HepG2 (cell line): ENCODE measurements around the gene C1QBP. TPM values are rescaled to one million over a fixed set of nuclear protein-coding genes. Genes with fewer than 3 reads are reported as not detected.

Source experiments
- HIVEP1 ChIP-seq: sonication (generic); formaldehyde crosslinking; IDR thresholded peaks from 2 replicates; pipeline ENCODE4 v1.4.0; 2020; ENCODE audit warnings: mild to moderate bottlenecking, missing genetic modification reagents
- NFIC ChIP-seq: IDR thresholded peaks from 2 replicates; pipeline ENCODE4 v1.6.1; 2012; ENCODE audit warnings: mild to moderate bottlenecking, low read length, inconsistent platforms
- PBX2 ChIP-seq: IDR thresholded peaks from 2 replicates; pipeline ENCODE4 v1.6.1; 2016; ENCODE audit warnings: control low read depth
- SIN3A ChIP-seq: IDR thresholded peaks from 2 replicates; pipeline ENCODE4 v1.6.1; 2011; ENCODE audit warnings: low read depth, mild to moderate bottlenecking, control low read depth, low read length, borderline replicate concordance
- THAP7 ChIP-seq: sonication (generic); formaldehyde crosslinking; IDR thresholded peaks from 2 replicates; pipeline ENCODE4 v1.8.1; 2023; ENCODE audit warnings: mild to moderate bottlenecking, missing genetic modification reagents
- YEATS4 ChIP-seq: sonication (generic); formaldehyde crosslinking; IDR thresholded peaks from 2 replicates; pipeline ENCODE4 v1.4.0; 2020; ENCODE audit warnings: missing genetic modification reagents, borderline replicate concordance
- ZBTB1 ChIP-seq: sonication (generic); formaldehyde crosslinking; IDR thresholded peaks from 2 replicates; pipeline ENCODE4 v1.4.0; 2020; ENCODE audit warnings: missing genetic modification reagents, borderline replicate concordance
- ZFP37 ChIP-seq: sonication (generic); formaldehyde crosslinking; IDR thresholded peaks from 2 replicates; pipeline ENCODE4 v1.4.0; 2020; ENCODE audit warnings: missing genetic modification reagents, borderline replicate concordance
- ZMYM3 ChIP-seq: sonication (generic); formaldehyde crosslinking; IDR thresholded peaks from 2 replicates; pipeline ENCODE4 v1.5.1; 2020; ENCODE audit warnings: mild to moderate bottlenecking, missing genetic modification reagents
- ZNF138 ChIP-seq: sonication (generic); formaldehyde crosslinking; IDR thresholded peaks from 2 replicates; pipeline ENCODE4 v1.5.0; 2020; ENCODE audit warnings: mild to moderate bottlenecking, low read depth, missing genetic modification reagents
- ZNF274 ChIP-seq: sonication (generic); formaldehyde crosslinking; IDR thresholded peaks from 2 replicates; pipeline ENCODE4 v1.5.1; 2020; ENCODE audit warnings: mild to moderate bottlenecking, missing genetic modification reagents
- ZNF329 ChIP-seq: sonication (generic); formaldehyde crosslinking; IDR thresholded peaks from 2 replicates; pipeline ENCODE4 v1.9.0; 2021; ENCODE audit warnings: low read depth, mild to moderate bottlenecking, missing genetic modification reagents
- ZNF383 ChIP-seq: sonication (generic); formaldehyde crosslinking; IDR thresholded peaks from 2 replicates; pipeline ENCODE4 v1.4.0; 2020; ENCODE audit warnings: missing genetic modification reagents, mild to moderate bottlenecking, borderline replicate concordance
- polyA plus RNA-seq, 8 experiments: library from polyadenylated mRNA; depleted of rRNA in 3 of 8; stranded (reverse) in 7 of 8; unstranded in 1 of 8; fragments of >200 nt; fragmentation: Illumina TruSeq in 4 of 8; extraction: Trizol in 4 of 8; gene quantifications; 2 replicates each; pipeline versions ENCODE4 v1.2.1 to v1.2.3, GENCODE V29; 2011 to 2016; ENCODE audit warnings: low read depth in 4 of 8, missing spikeins in 1 of 8, mixed read lengths in 1 of 8; ENCODE audit not compliant: insufficient read depth in 1 of 8
- total RNA-seq, 5 experiments: library from RNA; depleted of rRNA; stranded (reverse); fragments of >200 nt; fragmentation: Illumina TruSeq; extraction: Trizol; gene quantifications; 2 replicates each; pipeline ENCODE4 v1.2.3, GENCODE V29; 2016; ENCODE audit warnings: low read depth in 1 of 5
- TF ChIP-seq, protein P1 (sequence below): sonication (generic); formaldehyde crosslinking; IDR thresholded peaks from 2 replicates; pipeline ENCODE4 v1.5.1; 2020; ENCODE audit warnings: mild to moderate bottlenecking, missing genetic modification reagents, moderate library complexity
- TF ChIP-seq, protein P2 (sequence below), 2 experiments: fragments of 450-650 bp in 1 of 2; sonication (generic) in 1 of 2; formaldehyde crosslinking in 1 of 2; IDR thresholded peaks; 2 replicates each; pipeline versions ENCODE4 v1.6.1 to v1.8.0; 2016 to 2022; ENCODE audit warnings: antibody characterized with exemption in 1 of 2, mild to moderate bottlenecking in 1 of 2, missing genetic modification reagents in 1 of 2

C1QBP gene
- total and polyA plus RNA-seq, 2 of the 13 experiments (the other 11 are each of a cell fraction or from before 2014, with no cell fraction given), result 219 to 680 TPM

GRCh38 chr17:5486206-5487124 is 47.5 kb upstream of the C1QBP start, which contains the start of gene MIS12 (continued):
- TF ChIP-seq, protein P1, sequence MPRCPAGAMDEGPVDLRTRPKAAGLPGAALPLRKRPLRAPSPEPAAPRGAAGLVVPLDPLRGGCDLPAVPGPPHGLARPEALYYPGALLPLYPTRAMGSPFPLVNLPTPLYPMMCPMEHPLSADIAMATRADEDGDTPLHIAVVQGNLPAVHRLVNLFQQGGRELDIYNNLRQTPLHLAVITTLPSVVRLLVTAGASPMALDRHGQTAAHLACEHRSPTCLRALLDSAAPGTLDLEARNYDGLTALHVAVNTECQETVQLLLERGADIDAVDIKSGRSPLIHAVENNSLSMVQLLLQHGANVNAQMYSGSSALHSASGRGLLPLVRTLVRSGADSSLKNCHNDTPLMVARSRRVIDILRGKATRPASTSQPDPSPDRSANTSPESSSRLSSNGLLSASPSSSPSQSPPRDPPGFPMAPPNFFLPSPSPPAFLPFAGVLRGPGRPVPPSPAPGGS, result no peak; the same call in 1 of the 2 replicates
- TF ChIP-seq YEATS4 (CRISPR knock-in tag) (peak; percentile 88), HIVEP1 (peak; percentile 86), THAP7 (CRISPR knock-in tag) (no peak), ZFP37 (no peak; the same call in 1 of the 2 replicates), ZNF329 (no peak; the same call in 1 of the 2 replicates), ZNF138 (CRISPR knock-in tag) (peak; percentile 44; the same call in 1 of the 2 replicates), ZNF274 (CRISPR knock-in tag) (no peak), SIN3A (peak; percentile 88; the same call in 1 of the 2 replicates), PBX2 (no peak), NFIC (peak; percentile 65; the same call in 1 of the 2 replicates), ZBTB1 (peak; percentile 60; the same call in 1 of the 2 replicates), ZMYM3 (CRISPR knock-in tag) (no peak), ZNF383 (CRISPR knock-in tag) (no peak)
- TF ChIP-seq, protein P2, sequence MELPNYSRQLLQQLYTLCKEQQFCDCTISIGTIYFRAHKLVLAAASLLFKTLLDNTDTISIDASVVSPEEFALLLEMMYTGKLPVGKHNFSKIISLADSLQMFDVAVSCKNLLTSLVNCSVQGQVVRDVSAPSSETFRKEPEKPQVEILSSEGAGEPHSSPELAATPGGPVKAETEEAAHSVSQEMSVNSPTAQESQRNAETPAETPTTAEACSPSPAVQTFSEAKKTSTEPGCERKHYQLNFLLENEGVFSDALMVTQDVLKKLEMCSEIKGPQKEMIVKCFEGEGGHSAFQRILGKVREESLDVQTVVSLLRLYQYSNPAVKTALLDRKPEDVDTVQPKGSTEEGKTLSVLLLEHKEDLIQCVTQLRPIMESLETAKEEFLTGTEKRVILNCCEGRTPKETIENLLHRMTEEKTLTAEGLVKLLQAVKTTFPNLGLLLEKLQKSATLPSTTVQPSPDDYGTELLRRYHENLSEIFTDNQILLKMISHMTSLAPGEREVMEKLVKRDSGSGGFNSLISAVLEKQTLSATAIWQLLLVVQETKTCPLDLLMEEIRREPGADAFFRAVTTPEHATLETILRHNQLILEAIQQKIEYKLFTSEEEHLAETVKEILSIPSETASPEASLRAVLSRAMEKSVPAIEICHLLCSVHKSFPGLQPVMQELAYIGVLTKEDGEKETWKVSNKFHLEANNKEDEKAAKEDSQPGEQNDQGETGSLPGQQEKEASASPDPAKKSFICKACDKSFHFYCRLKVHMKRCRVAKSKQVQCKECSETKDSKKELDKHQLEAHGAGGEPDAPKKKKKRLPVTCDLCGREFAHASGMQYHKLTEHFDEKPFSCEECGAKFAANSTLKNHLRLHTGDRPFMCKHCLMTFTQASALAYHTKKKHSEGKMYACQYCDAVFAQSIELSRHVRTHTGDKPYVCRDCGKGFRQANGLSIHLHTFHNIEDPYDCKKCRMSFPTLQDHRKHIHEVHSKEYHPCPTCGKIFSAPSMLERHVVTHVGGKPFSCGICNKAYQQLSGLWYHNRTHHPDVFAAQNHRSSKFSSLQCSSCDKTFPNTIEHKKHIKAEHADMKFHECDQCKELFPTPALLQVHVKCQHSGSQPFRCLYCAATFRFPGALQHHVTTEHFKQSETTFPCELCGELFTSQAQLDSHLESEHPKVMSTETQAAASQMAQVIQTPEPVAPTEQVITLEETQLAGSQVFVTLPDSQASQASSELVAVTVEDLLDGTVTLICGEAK (IDR thresholded peaks at IDR 0.05), result no peak
- TF ChIP-seq, protein P2 (CRISPR knock-in tag; IDR thresholded peaks at IDR 0.05), result peak; percentile 80
